Activated CD4-positive, CD25-positive, alpha-beta regulatory T cell (primary cell): ENCODE measurements around the gene RYR2.
"Not testable (repeated sequence)": the region's sequence is repeated elsewhere in the genome, so short reads cannot be mapped to it uniquely, and the experiment has no call there.

ENCODE experiments used
- DNase-seq, 4 experiments: peaks; one replicate each; lab custom pipeline; 2025; lab: John Stamatoyannopoulos, UW

Gene RYR2

GRCh38 chr1:237568955-237569354 lies 527.0 kb downstream of the RYR2 start:
- DNase-seq = no peak

- no peak for DNase-seq
These were observed 528.5 kb downstream of the RYR2 start for GRCh38 chr1:237570530-237570929.

- no peak for DNase-seq
These were observed 532.6 kb downstream of the RYR2 start for GRCh38 chr1:237574536-237574935.

- no peak for DNase-seq
These were observed 536.6 kb downstream of the RYR2 start for GRCh38 chr1:237578540-237578939.

GRCh38 chr1:237580726-237581125 lies 538.7 kb downstream of the RYR2 start:
- DNase-seq = no peak

- DNase-seq = no peak
These were observed 541.3 kb downstream of the RYR2 start for GRCh38 chr1:237583270-237583669.

- DNase-seq = no peak
These were observed 541.8 kb downstream of the RYR2 start for GRCh38 chr1:237583756-237584155.

GRCh38 chr1:237590386-237590785 lies 548.4 kb downstream of the RYR2 start:
- DNase-seq = no peak

GRCh38 chr1:237591353-237591752 lies 549.4 kb downstream of the RYR2 start:
- no peak for DNase-seq

- DNase-seq = not testable (repeated sequence)
These were observed 561.1 kb downstream of the RYR2 start for GRCh38 chr1:237603036-237603568.

- DNase-seq = no peak
These were observed 566.4 kb downstream of the RYR2 start for GRCh38 chr1:237608433-237608832.

GRCh38 chr1:237610157-237610556 lies 568.2 kb downstream of the RYR2 start:
- DNase-seq = no peak

- no peak for DNase-seq
These were observed 572.0 kb downstream of the RYR2 start for GRCh38 chr1:237613984-237614383.

- no peak for DNase-seq
These were observed 577.6 kb downstream of the RYR2 start for GRCh38 chr1:237619553-237619952.

- DNase-seq = no peak
These were observed 592.9 kb downstream of the RYR2 start for GRCh38 chr1:237634922-237635321.

- DNase-seq = no peak
These were observed 596.6 kb downstream of the RYR2 start for GRCh38 chr1:237638555-237638954.

GRCh38 chr1:237640011-237640671 lies 598.2 kb downstream of the RYR2 start:
- DNase-seq = no peak

GRCh38 chr1:237640966-237641365 lies 599.0 kb downstream of the RYR2 start:
- DNase-seq = no peak

- no peak for DNase-seq
These were observed 608.8 kb downstream of the RYR2 start for GRCh38 chr1:237650809-237651208.

GRCh38 chr1:237655778-237656177 lies 613.8 kb downstream of the RYR2 start:
- DNase-seq = no peak

GRCh38 chr1:237664348-237664747 lies 622.4 kb downstream of the RYR2 start:
- no peak for DNase-seq

- DNase-seq = no peak
These were observed 628.3 kb downstream of the RYR2 start for GRCh38 chr1:237670302-237670701.

- DNase-seq = no peak
These were observed 629.3 kb downstream of the RYR2 start for GRCh38 chr1:237671262-237671661.

GRCh38 chr1:237671935-237672334 lies 630.0 kb downstream of the RYR2 start:
- no peak for DNase-seq
